HTERT RPE-1 (cell line): Measurements from ENCODE around the gene RPS21.
"Not testable (repeated sequence)": the region's sequence is repeated elsewhere in the genome, so short reads cannot be mapped to it uniquely, and the experiment has no call there.

Experiments
- in situ Hi-C: fragments of 300-500 bp; cut with MboI; formaldehyde crosslinking; loops from 4 replicates; pipeline ENCODE4 v1.14.3; 2020; ENCODE audit warnings: low sequenced_read_pairs

Gene RPS21

DNA sequence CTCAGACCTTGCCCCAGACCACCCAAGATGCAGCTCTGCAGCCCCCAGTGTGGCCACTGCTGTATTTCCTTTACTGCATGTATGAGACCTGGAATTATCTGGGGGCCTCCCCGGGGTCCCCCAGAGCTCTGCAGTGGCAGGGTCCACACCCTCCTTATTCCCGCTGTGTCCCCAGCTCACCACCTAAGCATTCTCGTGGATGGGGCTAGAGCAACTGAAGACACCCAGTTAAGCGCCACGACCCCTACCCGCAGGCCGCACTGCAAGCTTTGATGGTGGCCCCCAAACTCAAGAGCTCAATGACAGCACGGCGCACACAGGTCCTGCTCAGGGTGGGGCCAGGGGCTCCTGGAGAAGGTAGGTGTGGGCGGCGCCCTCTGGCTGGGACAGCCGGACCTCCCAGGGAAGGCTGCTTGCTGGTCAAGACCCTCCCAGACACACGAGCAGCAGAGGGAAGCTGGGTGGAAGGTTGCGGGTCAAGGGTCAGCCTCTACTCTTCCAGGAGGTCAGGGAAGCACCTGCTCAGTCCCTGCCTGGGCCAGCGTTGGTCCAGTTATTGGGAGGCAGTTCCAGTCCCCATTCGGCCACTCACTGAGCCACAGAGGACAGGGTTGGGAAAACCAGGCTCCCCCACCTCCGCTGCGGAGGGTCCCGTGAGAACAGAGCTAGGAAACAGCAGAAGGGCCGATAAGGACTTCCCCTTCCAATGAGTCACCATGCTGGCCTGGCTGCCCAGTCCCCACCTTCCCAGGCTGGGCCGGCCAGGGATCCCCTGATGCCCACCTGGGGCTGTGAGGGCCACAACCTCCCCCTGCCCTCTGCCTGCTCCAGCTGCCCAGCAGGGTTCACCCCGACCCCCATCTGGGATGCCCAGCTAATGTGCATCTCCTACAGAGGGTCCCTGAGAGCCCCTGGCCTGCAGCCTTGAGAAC lies 22.7 kb upstream of the RPS21 start:
- in situ Hi-C loops: no loop called here

DNA sequence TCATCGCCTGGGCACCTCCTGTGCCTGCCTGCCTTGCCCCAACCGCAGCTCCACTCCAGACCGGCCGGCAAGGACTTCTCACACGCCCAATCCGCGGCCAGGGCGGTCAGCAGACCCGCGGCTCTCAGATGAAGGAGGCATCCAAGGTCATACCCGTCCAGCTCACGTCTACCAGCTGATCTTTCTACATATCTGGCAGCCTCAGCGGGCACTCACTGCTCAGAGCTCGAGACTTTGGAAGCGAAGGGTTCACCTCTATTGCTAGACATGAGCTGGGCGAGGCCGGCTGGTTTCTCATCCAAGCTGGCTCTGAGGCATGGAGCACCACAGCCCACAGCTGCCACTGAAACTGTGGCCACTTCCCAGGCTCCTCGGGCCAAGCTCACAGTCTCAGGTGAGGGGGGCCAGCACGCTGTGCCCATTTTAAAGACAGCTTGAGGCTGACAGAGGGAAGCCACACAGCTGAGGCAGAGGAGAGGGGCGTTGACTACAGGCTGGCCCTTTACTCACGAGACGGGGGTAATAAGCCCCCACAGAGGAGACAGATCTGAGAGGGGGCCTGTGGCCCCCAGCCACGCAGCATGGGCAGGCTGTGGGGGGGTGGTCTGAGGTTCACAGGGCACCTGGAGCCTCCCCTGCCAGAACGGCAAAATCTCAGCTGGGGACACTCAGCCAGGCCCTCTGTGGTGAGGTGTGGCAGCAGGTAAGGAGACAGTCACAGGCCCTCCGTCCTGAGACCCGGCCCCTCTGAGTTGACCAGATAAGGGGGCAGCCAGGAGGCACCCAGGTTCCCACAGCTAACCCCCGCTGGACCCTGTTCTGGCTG lies 21.8 kb upstream of the RPS21 start:
- in situ Hi-C loops: no loop called here

DNA sequence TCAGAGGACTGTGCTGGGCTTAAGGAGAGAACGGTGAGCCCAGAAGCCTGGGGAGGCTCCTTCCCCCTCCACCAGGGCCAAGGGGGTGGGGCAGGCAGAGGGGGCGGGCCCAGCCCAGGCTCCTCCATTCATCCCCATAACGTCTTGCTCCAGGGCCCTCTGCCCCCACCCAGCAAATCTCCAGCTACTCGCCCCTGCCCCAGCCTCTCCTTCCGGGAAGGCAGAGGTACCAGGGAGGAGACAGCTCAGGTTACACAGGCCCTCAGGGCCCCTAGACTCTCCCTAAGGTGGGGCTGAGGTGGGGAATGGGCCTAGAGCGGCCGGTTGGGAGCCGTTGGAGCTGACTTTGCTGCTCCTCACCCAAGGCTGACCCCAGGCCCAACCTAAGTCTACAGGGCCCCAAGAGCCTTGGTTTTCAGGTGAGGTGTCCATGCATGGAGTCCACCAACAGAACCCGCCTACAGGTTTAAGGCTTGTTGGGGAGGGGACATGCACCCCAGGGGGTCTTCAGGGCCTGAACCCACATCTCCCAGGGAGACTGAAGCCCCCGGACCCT lies 21.0 kb upstream of the RPS21 start:
- in situ Hi-C loops: no loop called here

GRCh38 chr20:62366370-62367135 lies 20.4 kb upstream of the RPS21 start:
- in situ Hi-C loops: no loop called here

- in situ Hi-C loops: no loop called here
These were observed 19.7 kb upstream of the RPS21 start, which contains the start of gene LAMA5 for GRCh38 chr20:62367136-62367632. LAMA5 (minus strand) TSS chr20:62367312; CDS start chr20:62367245, 67 bp downstream.

GRCh38 chr20:62367633-62368391 lies 19.1 kb upstream of the RPS21 start:
- in situ Hi-C loops: no loop called here

DNA sequence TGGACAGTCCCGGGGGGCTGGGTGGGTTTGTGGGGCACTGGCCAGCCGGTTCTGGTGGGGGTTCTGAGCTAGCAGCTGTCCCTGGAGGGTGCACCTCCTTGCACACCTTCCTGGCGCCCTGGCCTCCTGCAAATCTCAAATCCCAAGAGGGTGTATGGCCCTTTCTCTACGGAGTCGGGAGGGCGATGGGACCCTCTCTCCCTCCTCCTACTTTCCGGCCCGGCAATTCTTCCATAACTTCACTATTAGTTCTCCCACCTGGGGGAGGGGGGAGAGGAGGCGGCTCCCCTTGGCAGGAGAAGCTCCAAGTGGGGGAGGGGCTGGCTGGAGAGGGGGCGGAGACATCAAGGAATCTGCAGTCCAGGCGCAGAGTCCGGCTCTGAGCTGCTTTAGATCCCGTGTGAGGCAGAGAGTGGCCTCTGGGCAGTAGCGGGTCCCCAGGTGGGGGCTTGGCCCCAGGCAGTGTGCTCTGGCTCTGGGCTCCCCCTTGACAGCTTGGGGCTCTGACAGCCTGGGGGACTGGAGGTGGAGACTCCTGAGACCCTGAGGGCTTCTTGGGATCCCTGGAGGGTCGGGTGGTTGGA lies 18.4 kb upstream of the RPS21 start:
- in situ Hi-C loops: no loop called here

DNA sequence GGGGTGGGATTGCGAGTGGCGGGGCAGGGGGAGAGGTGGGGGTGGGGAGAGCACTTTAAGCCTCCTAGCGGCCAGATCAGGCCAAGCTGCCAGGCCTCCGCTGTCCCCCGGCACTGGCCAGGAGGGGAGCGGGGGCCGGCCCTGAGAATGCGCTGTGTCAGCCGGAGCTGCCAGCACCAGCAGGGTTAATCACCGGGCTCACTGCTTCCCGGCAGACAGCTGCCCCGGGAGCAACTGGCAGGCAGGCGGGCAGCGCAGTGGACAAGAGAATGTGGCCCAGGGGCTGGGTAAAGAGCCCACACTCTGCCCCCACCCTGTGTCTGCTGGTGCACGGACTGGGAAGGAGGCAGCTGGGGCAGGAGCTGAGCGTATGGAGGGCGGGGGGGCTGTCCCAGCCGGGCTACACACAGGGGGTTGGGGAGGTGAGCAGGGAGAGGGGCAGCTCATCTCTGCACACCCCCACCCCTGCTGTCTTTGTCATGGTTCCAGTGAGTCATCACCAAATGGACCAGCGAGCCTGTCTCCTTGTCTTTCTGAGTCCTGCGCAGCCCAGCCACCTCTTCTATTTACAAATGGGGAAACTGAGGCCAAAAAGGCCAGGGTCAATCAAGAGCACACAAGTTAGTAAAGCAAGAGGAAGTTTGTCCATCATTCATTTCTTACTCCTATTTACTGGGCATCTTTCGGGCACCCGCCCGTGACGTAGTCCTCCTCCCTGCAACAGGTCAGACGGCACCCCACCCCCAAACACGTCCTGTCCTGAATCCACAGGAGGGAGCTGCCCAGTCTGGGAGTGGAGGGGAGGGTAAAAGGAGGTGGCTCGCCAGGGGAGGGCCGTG lies 17.7 kb upstream of the RPS21 start:
- in situ Hi-C loops: no loop called here

DNA sequence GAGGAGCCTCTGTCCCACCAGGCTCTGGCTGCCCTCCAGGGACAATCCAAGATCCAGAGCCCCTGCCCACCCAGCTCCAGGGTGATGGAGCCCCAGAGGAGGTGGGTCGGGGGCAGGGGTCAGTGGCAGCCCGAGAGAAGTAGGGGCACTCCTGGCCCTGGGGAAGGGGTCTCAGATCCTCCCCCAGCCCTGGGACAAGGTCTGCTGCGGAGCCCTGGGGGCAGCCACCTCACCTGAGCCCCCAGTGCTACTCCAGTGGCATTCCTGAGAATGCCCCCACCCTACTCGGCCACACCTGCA lies 17.1 kb upstream of the RPS21 start:
- in situ Hi-C loops: no loop called here

GRCh38 chr20:62370115-62370806 lies 16.6 kb upstream of the RPS21 start:
- in situ Hi-C loops: no loop called here

DNA sequence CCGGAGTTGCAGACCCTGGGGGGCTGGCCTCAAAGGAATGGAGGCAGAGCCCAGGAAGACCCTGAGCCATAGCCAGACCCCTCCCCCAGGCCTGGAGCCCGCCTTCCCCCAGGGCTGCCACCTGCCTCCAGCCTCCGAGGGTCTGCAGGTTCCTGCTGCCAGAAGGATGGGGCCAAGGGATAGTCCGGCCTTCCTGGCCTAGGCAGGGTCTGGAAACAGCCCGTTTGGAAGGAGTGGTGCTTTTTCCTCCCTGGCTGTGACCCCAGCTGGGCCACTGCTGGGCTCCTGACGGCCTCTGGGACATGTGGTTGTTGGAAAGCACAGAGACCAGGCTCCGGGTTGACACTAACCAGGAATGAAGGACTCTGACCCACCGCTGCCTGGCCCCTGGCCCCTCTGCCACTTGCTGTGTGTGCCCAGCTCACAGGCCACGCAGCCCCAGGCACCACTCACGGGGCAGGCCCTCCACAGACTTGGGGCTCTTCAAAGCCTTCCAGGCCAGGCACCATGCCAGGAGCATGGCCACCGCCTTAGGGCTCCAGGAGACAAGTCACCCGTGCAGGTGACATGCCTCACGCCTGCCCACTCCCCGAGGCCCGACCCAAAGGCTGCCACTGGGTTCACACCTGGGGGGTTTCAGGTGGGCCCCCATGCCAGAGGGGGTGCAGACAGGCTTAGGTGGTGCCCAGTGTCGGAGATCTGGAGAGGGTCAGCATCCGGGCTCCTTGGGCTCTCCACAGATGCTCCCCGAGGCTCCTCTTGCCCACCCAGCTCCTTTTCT lies 15.9 kb upstream of the RPS21 start:
- in situ Hi-C loops: no loop called here

- in situ Hi-C loops: no loop called here
These were observed 15.3 kb upstream of the RPS21 start for GRCh38 chr20:62371588-62372041.

DNA sequence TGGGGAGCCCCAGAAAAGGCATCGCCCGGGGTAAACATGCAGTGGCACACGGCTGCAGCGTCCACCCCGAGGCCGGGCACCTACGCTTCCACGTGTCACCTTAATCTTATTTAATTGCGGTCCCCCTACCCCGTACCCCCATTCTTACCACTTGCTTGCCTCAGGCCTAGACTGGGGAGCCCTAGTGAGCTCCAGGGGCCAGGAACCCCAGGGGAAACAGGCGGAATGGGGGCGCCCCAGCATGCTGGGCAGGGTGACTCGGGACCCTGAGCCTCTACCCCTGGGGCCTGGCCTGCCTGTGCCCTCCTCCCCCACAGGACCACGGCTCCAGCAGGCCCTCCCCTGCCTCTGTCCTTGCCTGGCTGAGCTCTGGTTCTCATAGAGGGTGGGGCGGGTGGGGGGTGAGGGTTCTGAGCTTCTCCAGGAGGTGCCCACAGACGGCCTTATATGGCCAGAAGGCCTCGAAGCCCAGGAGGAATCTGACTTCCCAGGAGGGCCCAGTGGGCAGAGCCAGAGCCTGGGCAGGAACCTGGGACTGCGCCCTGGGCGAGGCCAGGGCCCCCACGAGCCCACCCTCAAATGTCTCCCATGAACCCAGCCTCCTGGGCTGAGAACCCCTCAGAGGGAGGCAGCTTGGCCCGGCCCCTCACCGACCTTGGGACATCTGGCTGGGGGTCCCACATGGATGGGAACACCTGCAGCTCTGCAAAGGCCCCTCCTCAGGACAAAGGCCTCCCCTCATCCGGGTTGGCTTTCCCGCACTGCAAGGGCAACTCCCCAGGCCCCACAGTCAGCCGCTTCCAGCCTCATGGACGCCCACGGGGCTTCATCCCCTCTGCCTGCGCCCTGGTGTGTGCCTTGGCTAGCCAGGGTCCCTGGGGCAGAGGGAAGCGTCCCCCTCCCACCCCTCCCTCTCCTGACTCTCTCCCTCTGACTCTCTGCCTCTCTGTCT lies 14.6 kb upstream of the RPS21 start:
- in situ Hi-C loops: no loop called here

GRCh38 chr20:62373631-62374179 lies 13.2 kb upstream of the RPS21 start:
- in situ Hi-C loops: not testable (repeated sequence)

GRCh38 chr20:62374331-62375152 lies 12.4 kb upstream of the RPS21 start:
- in situ Hi-C loops: no loop called here
